K562 (cell line): Measurements from ENCODE around the gene EFHB. TPM values are rescaled to one million over a fixed set of nuclear protein-coding genes. Genes with fewer than 3 reads are reported as not detected.

Source experiments
- ARID3A ChIP-seq: IDR thresholded peaks from 2 replicates; pipeline ENCODE4 v1.6.1; 2012; ENCODE audit warnings: low read depth, low read length, improper control_type of control experiment, borderline replicate concordance
- BMI1 ChIP-seq: fragments of 150-350 bp; IDR thresholded peaks from 2 replicates; pipeline ENCODE4 v1.6.1; 2014; ENCODE audit warnings: low read length
- CLOCK ChIP-seq: fragments of 250-450 bp; sonication (Bioruptor Pico); IDR thresholded peaks from 2 replicates; pipeline ENCODE4 v1.4.0; 2020; ENCODE audit warnings: mild to moderate bottlenecking, moderate library complexity, borderline replicate concordance
- GMEB1 ChIP-seq: fragments of 250-450 bp; sonication (Bioruptor Pico); IDR thresholded peaks from 2 replicates; pipeline ENCODE4 v1.4.0; 2020; ENCODE audit warnings: mild to moderate bottlenecking
- HOXB6 ChIP-seq: fragments of 250-450 bp; sonication (Bioruptor Pico); IDR thresholded peaks from 2 replicates; pipeline ENCODE4 v1.5.1; 2022; ENCODE audit warnings: mild to moderate bottlenecking, borderline replicate concordance
- NFYB ChIP-seq: IDR thresholded peaks from 2 replicates; pipeline ENCODE4 v1.6.1; 2011; ENCODE audit warnings: mild to moderate bottlenecking, moderate library complexity; ENCODE audit not compliant: insufficient read length; ENCODE audit errors: extremely low read depth
- PRDM10 ChIP-seq: fragments of 450-650 bp; IDR thresholded peaks from 2 replicates; pipeline ENCODE4 v1.6.1; 2018; ENCODE audit not compliant: partially characterized antibody
- RBFOX2 ChIP-seq: fragments of 200-400 bp; formaldehyde crosslinking; IDR thresholded peaks from 2 replicates; pipeline ENCODE4 v1.6.1; 2017; ENCODE audit warnings: low read depth, mild to moderate bottlenecking, low read length, moderate library complexity
- SNRNP70 ChIP-seq: fragments of 200-400 bp; formaldehyde crosslinking; optimal IDR thresholded peaks from 2 replicates; pipeline ENCODE3; 2017; ENCODE audit warnings: low read depth, low read length
- TEAD2 ChIP-seq: fragments of 450-650 bp; IDR thresholded peaks from 2 replicates; pipeline ENCODE4 v1.6.1; 2016; ENCODE audit warnings: missing genetic modification characterization, control low read depth, missing compliant biosample characterization
- XRCC4 ChIP-seq: IDR thresholded peaks from one replicate; pipeline ENCODE4 v1.6.1; 2011; ENCODE audit not compliant: insufficient read depth, insufficient read length; ENCODE audit errors: extremely low read depth
- ZBTB12 ChIP-seq: fragments of 250-450 bp; sonication (Bioruptor Pico); IDR thresholded peaks from 2 replicates; pipeline ENCODE4 v1.4.0; 2020
- ZFPM2 ChIP-seq: fragments of 250-450 bp; sonication (Bioruptor Pico); IDR thresholded peaks from 2 replicates; pipeline ENCODE4 v1.5.1; 2022; ENCODE audit warnings: mild to moderate bottlenecking
- ZFX ChIP-seq: sonication (generic); formaldehyde crosslinking; IDR thresholded peaks from 2 replicates; pipeline ENCODE4 v1.8.0; 2022; ENCODE audit warnings: mild to moderate bottlenecking, missing genetic modification reagents, moderate library complexity
- ZSCAN29 ChIP-seq: fragments of 450-650 bp; IDR thresholded peaks from 2 replicates; pipeline ENCODE4 v1.6.1; 2017
- polyA plus RNA-seq, 8 experiments: library from polyadenylated mRNA; depleted of rRNA in 4 of 8; stranded (reverse) in 5 of 8; unstranded in 3 of 8; fragments of >200 nt; fragmentation: Nextera tagmentation in 2 of 8; fragmentation: Illumina TruSeq in 1 of 8; extraction: Ambion mirVana in 2 of 8; extraction: Trizol in 1 of 8; gene quantifications; 2 replicates each; pipeline versions ENCODE4 v1.2.1 to v1.2.3, GENCODE V29; 2011 to 2014; ENCODE audit warnings: inconsistent platforms in 1 of 8, missing spikeins in 1 of 8
- total RNA-seq, 7 experiments: library from RNA; depleted of rRNA in 6 of 7; stranded (reverse); fragments of >200 nt in 6 of 7; fragmentation: Illumina TruSeq in 2 of 7; extraction: Trizol in 2 of 7; gene quantifications; 2 replicates each; pipeline versions ENCODE4 v1.2.1 to v1.2.3, GENCODE V29; 2011 to 2021; ENCODE audit warnings: low replicate concordance in 1 of 7

The EFHB gene
- total and polyA plus RNA-seq, 9 of the 15 experiments (the other 6 are each of a cell fraction or from before 2014, with no cell fraction given): 1.5 to 4.0 (median 1.8) TPM

- TF ChIP-seq CLOCK (CRISPR knock-in tag) (no peak), TEAD2 (tag) (no peak), ZSCAN29 (no peak), RBFOX2 (no peak), ZFPM2 (CRISPR knock-in tag) (no peak), PRDM10 (no peak), SNRNP70 (no peak), ZFX (CRISPR knock-in tag) (no peak), XRCC4 (no peak), HOXB6 (CRISPR knock-in tag) (no peak), ARID3A (no peak), NFYB (no peak), GMEB1 (CRISPR knock-in tag) (no peak), BMI1 (no peak), ZBTB12 (no peak)
These were observed at the start of gene EFHB (continued) for GRCh38 chr3:19934098-19934566.
